H9 (cell line): ENCODE measurements around the gene TST. TPM values are rescaled to one million over a fixed set of nuclear protein-coding genes. Genes with fewer than 3 reads are reported as not detected.
A peak's percentile ranks its signal among the peaks of the same experiment; 100 is the strongest.

Experiments
- DNase-seq: peaks from one replicate; pipeline ENCODE4 v3.0.0-alpha.2; 2017
- H2AFZ ChIP-seq: one replicate; pipeline ENCODE4 v1.6.1; 2013; ENCODE audit warnings: mild to moderate bottlenecking, low read length, control low read depth, moderate library complexity
- H2AK5ac ChIP-seq: 2 replicates; pipeline ENCODE4 v1.6.1; 2013; ENCODE audit warnings: low read length, control low read depth, mixed read lengths; ENCODE audit not compliant: insufficient read length
- H2BK120ac ChIP-seq: one replicate; pipeline ENCODE4 v1.6.1; 2013; ENCODE audit warnings: low read depth, mild to moderate bottlenecking, low read length, control low read depth, inconsistent platforms; ENCODE audit not compliant: poor library complexity, severe bottlenecking
- H2BK12ac ChIP-seq: 2 replicates; pipeline ENCODE4 v1.6.1; 2013; ENCODE audit warnings: low read length, control low read depth, mixed read lengths, low read depth; ENCODE audit not compliant: insufficient read length
- H2BK15ac ChIP-seq: 2 replicates; pipeline ENCODE4 v1.6.1; 2013; ENCODE audit warnings: low read depth, low read length, control low read depth
- H2BK20ac ChIP-seq: one replicate; pipeline ENCODE4 v1.6.1; 2013; ENCODE audit warnings: low read depth, mild to moderate bottlenecking, low read length, control low read depth, inconsistent platforms; ENCODE audit not compliant: poor library complexity, severe bottlenecking
- H2BK5ac ChIP-seq: 2 replicates; pipeline ENCODE4 v1.6.1; 2013; ENCODE audit warnings: low read length, control low read depth, mixed read lengths; ENCODE audit not compliant: insufficient read length
- H3K14ac ChIP-seq: 2 replicates; pipeline ENCODE4 v1.6.1; 2013; ENCODE audit warnings: low read length, control low read depth; ENCODE audit not compliant: insufficient read depth
- H3K18ac ChIP-seq: 2 replicates; pipeline ENCODE4 v1.6.1; 2013; ENCODE audit warnings: low read depth, mild to moderate bottlenecking, mixed read lengths, low read length, control low read depth; ENCODE audit not compliant: insufficient read length
- H3K23ac ChIP-seq: 2 replicates; pipeline ENCODE4 v1.6.1; 2013; ENCODE audit warnings: low read length, control low read depth, mixed read lengths, low read depth; ENCODE audit not compliant: insufficient read length
- H3K23me2 ChIP-seq: 2 replicates; pipeline ENCODE4 v1.6.1; 2013; ENCODE audit warnings: low read depth, mild to moderate bottlenecking, mixed read lengths, low read length, control low read depth; ENCODE audit not compliant: insufficient read length, poor library complexity, severe bottlenecking
- H3K27ac ChIP-seq: 2 replicates; pipeline ENCODE4 v1.5.1; 2013; ENCODE audit warnings: low read length, control low read depth, mixed read lengths, low read depth; ENCODE audit not compliant: insufficient read length
- H3K27me3 ChIP-seq: 2 replicates; pipeline ENCODE4 v1.6.1; 2013; ENCODE audit warnings: low read length, control low read depth, inconsistent platforms; ENCODE audit not compliant: insufficient read depth
- H3K4ac ChIP-seq: 2 replicates; pipeline ENCODE4 v1.6.1; 2013; ENCODE audit warnings: low read depth, mild to moderate bottlenecking, control low read depth, inconsistent platforms, low read length, moderate library complexity
- H3K4me1 ChIP-seq: 2 replicates; pipeline ENCODE4 v1.6.1; 2013; ENCODE audit warnings: low read length, control low read depth, inconsistent platforms; ENCODE audit not compliant: insufficient read depth
- H3K4me2 ChIP-seq: 2 replicates; pipeline ENCODE4 v1.6.1; 2013; ENCODE audit warnings: low read length, control low read depth, mixed read lengths; ENCODE audit not compliant: insufficient read length, insufficient read depth
- H3K56ac ChIP-seq: 2 replicates; pipeline ENCODE4 v1.6.1; 2013; ENCODE audit warnings: low read depth, mild to moderate bottlenecking, mixed read lengths, low read length, control low read depth; ENCODE audit not compliant: insufficient read length
- H3K79me1 ChIP-seq: 2 replicates; pipeline ENCODE4 v1.6.1; 2013; ENCODE audit warnings: low read depth, mild to moderate bottlenecking, moderate library complexity, low read length, control low read depth, inconsistent platforms; ENCODE audit not compliant: insufficient read depth, poor library complexity, severe bottlenecking
- H3K79me2 ChIP-seq: 2 replicates; pipeline ENCODE4 v1.6.1; 2013; ENCODE audit warnings: low read length, control low read depth, inconsistent platforms; ENCODE audit not compliant: insufficient read depth
- H3K9ac ChIP-seq: 2 replicates; pipeline ENCODE4 v1.6.1; 2013; ENCODE audit warnings: low read length, control low read depth, mixed read lengths; ENCODE audit not compliant: insufficient read length; ENCODE audit errors: extremely low read depth
- H3K9me3 ChIP-seq: one replicate; pipeline ENCODE4 v1.6.1; 2013; ENCODE audit warnings: low read depth, low read length, inconsistent platforms; ENCODE audit not compliant: control insufficient read depth
- H3T11ph ChIP-seq: one replicate; pipeline ENCODE4 v1.6.1; 2013; ENCODE audit warnings: mild to moderate bottlenecking, low read length, control low read depth, inconsistent platforms
- H4K20me1 ChIP-seq: one replicate; pipeline ENCODE4 v1.6.1; 2013; ENCODE audit not compliant: control insufficient read depth, insufficient read length, insufficient read depth
- H4K5ac ChIP-seq: 2 replicates; pipeline ENCODE4 v1.6.1; 2013; ENCODE audit warnings: low read depth, mild to moderate bottlenecking, mixed read lengths, low read length, control low read depth; ENCODE audit not compliant: insufficient read length
- H4K8ac ChIP-seq: replicated peaks from 2 replicates; pipeline ENCODE4 v1.6.1; 2013; ENCODE audit warnings: low read length, control low read depth, mixed read lengths, low read depth; ENCODE audit not compliant: insufficient read length
- H4K91ac ChIP-seq: 2 replicates; pipeline ENCODE4 v1.6.1; 2013; ENCODE audit warnings: low read depth, mild to moderate bottlenecking, moderate library complexity, mixed read lengths, low read length, control low read depth; ENCODE audit not compliant: insufficient read length
- H3K27ac Mint-ChIP-seq, 3 experiments: 2 replicates in 2 of 3; 3 replicates in 1 of 3; pipeline ENCODE4 v1.8.0; 2020 to 2021; ENCODE audit warnings: mixed read lengths in 3 of 3, mild to moderate bottlenecking in 1 of 3, moderate library complexity in 1 of 3
- H3K27me3 Mint-ChIP-seq: 2 replicates; pipeline ENCODE4 v1.8.0; 2021; ENCODE audit warnings: low read depth, mild to moderate bottlenecking, moderate library complexity, mixed read lengths
- H3K36me3 Mint-ChIP-seq, 3 experiments: 2 replicates in 2 of 3; 3 replicates in 1 of 3; pipeline ENCODE4 v1.8.0; 2020 to 2021; ENCODE audit warnings: low read depth in 3 of 3, mixed read lengths in 3 of 3; ENCODE audit not compliant: insufficient read depth in 1 of 3
- H3K4me1 Mint-ChIP-seq, 2 experiments: 2 replicates each; pipeline ENCODE4 v1.8.0; 2020; ENCODE audit warnings: mixed read lengths in 2 of 2
- H3K4me3 Mint-ChIP-seq, 2 experiments: 2 replicates in 1 of 2; 3 replicates in 1 of 2; pipeline ENCODE4 v1.8.0; 2020 to 2021; ENCODE audit warnings: mild to moderate bottlenecking in 2 of 2, mixed read lengths in 2 of 2, moderate library complexity in 1 of 2
- H3K9me3 Mint-ChIP-seq, 2 experiments: 2 replicates in 1 of 2; 3 replicates in 1 of 2; pipeline ENCODE4 v1.8.0; 2020; ENCODE audit warnings: mild to moderate bottlenecking in 2 of 2, mixed read lengths in 2 of 2, moderate library complexity in 1 of 2
- WGBS: extraction: QIAGEN DNeasy Blood & Tissue Kit; methylation state at CpG from one replicate; pipeline ENCODE4 v1.1.7; 2013; ENCODE audit warnings: missing lambda C conversion rate, low lambda C conversion rate, mixed read lengths; ENCODE audit not compliant: insufficient read length; ENCODE audit errors: extremely low coverage; 5-methylcytosine and 5-hydroxymethylcytosine counted together
- total RNA-seq: library from RNA; stranded (reverse); gene quantifications from 2 replicates; pipeline ENCODE4 v1.2.1, GENCODE V29; 2021
- TF ChIP-seq, protein P1 (sequence below): fragments of 200-600 bp; sonication (generic); conservative IDR thresholded peaks from 3 replicates; pipeline ENCODE4 v1.8.0; 2021; ENCODE audit warnings: antibody characterized with exemption, mild to moderate bottlenecking

Gene TST
- total RNA-seq, 1 experiment from 2014 or later = 31.9 TPM

DNA sequence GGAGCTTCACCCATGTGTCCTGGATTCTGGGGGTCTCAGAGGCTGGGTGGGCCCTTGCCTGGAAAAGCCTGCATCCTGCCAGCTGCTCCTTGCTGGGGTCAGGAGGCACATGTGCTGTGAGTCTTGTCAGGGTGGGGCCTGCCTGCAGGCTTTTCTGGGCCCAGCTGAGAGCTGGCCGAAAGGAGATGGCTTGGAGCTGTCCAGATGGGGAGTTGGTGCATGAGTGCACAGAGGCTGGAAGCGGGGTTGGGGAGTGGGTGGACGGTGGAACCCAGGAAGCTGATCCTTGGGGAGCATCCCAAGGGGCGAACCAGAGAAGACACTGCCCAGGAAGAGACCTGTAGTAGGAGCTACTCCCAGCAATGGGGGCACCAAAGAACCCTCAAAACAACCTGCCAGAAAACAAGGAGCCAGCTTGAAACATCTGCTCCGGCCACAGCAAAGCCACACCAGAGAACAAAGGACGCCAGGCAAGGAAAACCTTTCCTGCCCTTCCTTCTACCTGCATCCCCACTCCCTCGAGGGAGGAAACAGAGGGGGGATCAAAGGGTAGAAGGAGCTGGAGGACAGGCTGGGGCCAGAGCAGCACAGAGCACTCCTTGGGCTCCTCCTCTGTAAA lies 24.1 kb upstream of the TST start:
- H4K91ac ChIP-seq = no peak overlapping the region
- H4K20me1 ChIP-seq = no peaks in the 10 kb centered on the region
- no peak overlapping the region for H3K56ac ChIP-seq
- no peaks in the 10 kb centered on the region for H3K36me3 Mint-ChIP-seq
- no peak overlapping the region for H3K4ac ChIP-seq
- H4K8ac ChIP-seq = no peak overlapping the region
- no peak overlapping the region for H3T11ph ChIP-seq
- no peaks in the 10 kb centered on the region for H3K79me1 ChIP-seq
- H2BK5ac ChIP-seq = no peak overlapping the region
- H3K4me1 Mint-ChIP-seq = peaks cover 12 to 18% of the 10 kb centered on the region in 2 experiments
- peak overlapping the region in 1 of 3 experiments; percentile 91; a peak in 1 of 7 replicates for H3K27ac Mint-ChIP-seq
- H3K79me2 ChIP-seq = no peaks in the 10 kb centered on the region
- no peak overlapping the region for H3K18ac ChIP-seq
- H2BK20ac ChIP-seq = no peak overlapping the region
- TF ChIP-seq, protein P1, sequence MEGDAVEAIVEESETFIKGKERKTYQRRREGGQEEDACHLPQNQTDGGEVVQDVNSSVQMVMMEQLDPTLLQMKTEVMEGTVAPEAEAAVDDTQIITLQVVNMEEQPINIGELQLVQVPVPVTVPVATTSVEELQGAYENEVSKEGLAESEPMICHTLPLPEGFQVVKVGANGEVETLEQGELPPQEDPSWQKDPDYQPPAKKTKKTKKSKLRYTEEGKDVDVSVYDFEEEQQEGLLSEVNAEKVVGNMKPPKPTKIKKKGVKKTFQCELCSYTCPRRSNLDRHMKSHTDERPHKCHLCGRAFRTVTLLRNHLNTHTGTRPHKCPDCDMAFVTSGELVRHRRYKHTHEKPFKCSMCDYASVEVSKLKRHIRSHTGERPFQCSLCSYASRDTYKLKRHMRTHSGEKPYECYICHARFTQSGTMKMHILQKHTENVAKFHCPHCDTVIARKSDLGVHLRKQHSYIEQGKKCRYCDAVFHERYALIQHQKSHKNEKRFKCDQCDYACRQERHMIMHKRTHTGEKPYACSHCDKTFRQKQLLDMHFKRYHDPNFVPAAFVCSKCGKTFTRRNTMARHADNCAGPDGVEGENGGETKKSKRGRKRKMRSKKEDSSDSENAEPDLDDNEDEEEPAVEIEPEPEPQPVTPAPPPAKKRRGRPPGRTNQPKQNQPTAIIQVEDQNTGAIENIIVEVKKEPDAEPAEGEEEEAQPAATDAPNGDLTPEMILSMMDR = no peak
- no peak overlapping the region for H2AK5ac ChIP-seq
- H3K27ac ChIP-seq = no peak overlapping the region
- no peaks in the 10 kb centered on the region; the same call in 1 of the 2 replicates for H3K4me1 ChIP-seq
- peaks cover 21% of the 10 kb centered on the region for H3K27me3 Mint-ChIP-seq
- H3K27me3 ChIP-seq = no peaks in the 10 kb centered on the region; the same call in 1 of the 2 replicates
- H2BK15ac ChIP-seq = no peak overlapping the region
- no peak overlapping the region for H3K14ac ChIP-seq
- H3K23ac ChIP-seq = no peak overlapping the region
- H3K9ac ChIP-seq = no peak overlapping the region
- DNase-seq = no peak
- no peak overlapping the region for H2AFZ ChIP-seq
- WGBS = no CpG with 5 or more reads among the region's 7 CpGs
- H3K4me2 ChIP-seq = no peak overlapping the region
- no peaks in the 10 kb centered on the region for H3K23me2 ChIP-seq
- H2BK12ac ChIP-seq = no peak overlapping the region
- H3K9me3 Mint-ChIP-seq = no peaks in the 10 kb centered on the region
- H2BK120ac ChIP-seq = no peak overlapping the region
- no peaks in the 10 kb centered on the region for H3K9me3 ChIP-seq
- no peak overlapping the region for H4K5ac ChIP-seq
- no peak overlapping the region for H3K4me3 Mint-ChIP-seq
